ENCODE results near the gene POU2AF1.

POU2AF1 gene

GRCh38 chr11:111376181-111376871 is 2.7 kb downstream of the POU2AF1 start:
- DNase-seq (ENCODE audit: low read depth) = no peak

DNA sequence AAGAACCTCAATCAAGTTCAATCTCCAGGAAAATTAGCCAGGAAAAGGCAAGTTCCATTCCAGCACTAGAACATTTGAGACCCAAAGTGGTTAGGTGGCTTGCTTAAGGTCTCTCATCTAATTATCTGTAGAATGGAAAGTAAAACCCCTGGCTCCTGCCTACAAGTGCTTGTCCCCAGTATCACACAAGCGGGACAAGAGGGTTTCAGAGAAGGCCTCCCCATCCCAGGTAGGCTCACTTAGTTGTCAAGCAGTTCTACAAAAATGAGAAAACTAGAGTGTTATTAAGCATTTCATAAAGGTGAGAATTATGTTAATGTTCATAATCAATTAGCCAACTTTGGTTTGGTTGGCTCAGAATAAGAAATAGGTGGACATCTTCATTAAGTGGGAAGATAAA is 5.5 kb downstream of the POU2AF1 start:
- no peak for TF ChIP-seq CTCF (conservative IDR thresholded peaks at IDR 0.05; ENCODE audit: low read length)

More at GRCh38 chr11:111376181-111376871, 2.7 kb downstream of the POU2AF1 start:
- no peak for TF ChIP-seq CTCF (conservative IDR thresholded peaks at IDR 0.05; ENCODE audit: low read length)
- no peak overlapping the region for H3K4me3 ChIP-seq (ENCODE audit: low read length)

DNA sequence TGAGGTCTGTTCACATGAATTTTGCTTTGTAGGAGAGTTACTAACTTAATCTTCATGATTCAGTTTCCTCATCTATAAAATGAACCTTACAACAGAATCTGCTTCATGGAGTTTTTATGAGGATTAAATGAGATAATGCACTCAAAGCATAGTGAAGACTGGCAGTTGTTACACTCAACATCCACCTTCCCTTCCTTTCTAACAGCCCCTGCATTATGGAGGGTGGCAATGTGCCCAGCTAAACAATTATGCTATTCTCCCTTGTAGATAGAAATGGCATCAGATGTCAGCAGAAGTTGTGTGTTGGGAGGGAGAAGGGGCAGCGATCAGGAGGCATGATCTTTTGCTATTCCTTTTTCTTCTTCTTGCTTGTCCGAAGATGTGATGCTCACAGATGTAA is 6.5 kb downstream of the POU2AF1 start:
- no peak overlapping the region for H3K4me3 ChIP-seq (ENCODE audit: low read length)
- no peak for DNase-seq (ENCODE audit: low read depth)
- TF ChIP-seq CTCF (conservative IDR thresholded peaks at IDR 0.05; ENCODE audit: low read length) = no peak

More for the DNA sequence above, 5.5 kb downstream of the POU2AF1 start:
- no peak for DNase-seq (ENCODE audit: low read depth)
- no peak overlapping the region for H3K4me3 ChIP-seq (ENCODE audit: low read length)

DNA sequence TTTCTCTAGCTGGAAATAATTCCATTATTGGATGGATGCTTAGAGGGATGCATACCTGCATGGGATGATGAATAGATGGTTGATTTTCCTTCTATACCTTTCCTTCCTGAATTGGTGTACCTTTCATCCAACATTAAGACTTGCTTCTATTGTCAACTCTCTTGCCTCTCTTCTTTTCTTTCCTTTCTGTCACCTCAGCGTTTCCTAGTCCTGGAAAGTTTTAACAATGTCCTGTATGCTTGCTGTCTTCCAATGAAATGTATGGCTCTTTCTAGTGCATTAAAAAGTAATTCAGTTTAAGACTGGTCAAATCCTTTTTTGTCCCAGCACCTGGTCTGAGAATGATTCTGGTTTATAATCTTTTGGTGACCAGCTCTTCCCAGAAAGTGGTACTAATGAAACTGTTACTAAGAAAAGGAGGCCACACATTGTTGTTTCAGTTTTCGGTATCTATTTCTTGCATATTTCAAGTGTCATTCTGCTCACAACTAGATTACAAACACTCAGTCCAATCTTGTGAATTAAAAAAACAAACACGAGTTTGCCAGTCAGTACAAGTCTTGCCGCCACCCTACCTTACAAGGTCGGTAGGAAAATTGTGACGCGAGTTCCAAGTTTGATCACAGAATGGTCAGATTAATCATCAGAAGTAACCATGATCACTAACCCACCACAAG is 8.0 kb downstream of the POU2AF1 start:
- no peak overlapping the region for H3K4me3 ChIP-seq (ENCODE audit: low read length)
- DNase-seq (ENCODE audit: low read depth) = no peak

GRCh38 chr11:111370270-111370901 is 8.7 kb downstream of the POU2AF1 start:
- no peak overlapping the region for H3K4me3 ChIP-seq (ENCODE audit: low read length)
- no peak for DNase-seq (ENCODE audit: low read depth)
- TF ChIP-seq CTCF (conservative IDR thresholded peaks at IDR 0.05; ENCODE audit: low read length) = no peak

More for the DNA sequence above, 8.0 kb downstream of the POU2AF1 start:
- no peak for TF ChIP-seq CTCF (conservative IDR thresholded peaks at IDR 0.05; ENCODE audit: low read length)

- DNase-seq (ENCODE audit: low read depth) = no peak
- H3K4me3 ChIP-seq (ENCODE audit: low read length) = no peak overlapping the region
- no peak for TF ChIP-seq CTCF (conservative IDR thresholded peaks at IDR 0.05; ENCODE audit: low read length)
These were observed 10.9 kb downstream of the POU2AF1 start for GRCh38 chr11:111368285-111368560.

Data from AG10803 (cell line).